Neuronal stem cell (in vitro differentiated cells): Measurements from ENCODE around the gene IGSF6.
"Not testable (repeated sequence)": the region's sequence is repeated elsewhere in the genome, so short reads cannot be mapped to it uniquely, and the experiment has no call there.

Experiments
- DNase-seq: peaks from one replicate; pipeline ENCODE4 v3.0.0-alpha.2; 2013; ENCODE audit warnings: low spot score
- H2AFZ ChIP-seq: one replicate; pipeline ENCODE4 v1.6.1; 2013; ENCODE audit warnings: mild to moderate bottlenecking, low read length, inconsistent platforms
- H2AK5ac ChIP-seq: 2 replicates; pipeline ENCODE4 v1.6.1; 2013; ENCODE audit warnings: low read depth, mild to moderate bottlenecking, inconsistent platforms, low read length, moderate library complexity, mixed read lengths
- H2BK120ac ChIP-seq: 2 replicates; pipeline ENCODE4 v1.6.1; 2013; ENCODE audit warnings: low read depth, mild to moderate bottlenecking, inconsistent platforms, low read length, moderate library complexity, mixed read lengths
- H2BK12ac ChIP-seq: one replicate; pipeline ENCODE4 v1.6.1; 2013; ENCODE audit warnings: low read length, inconsistent platforms
- H2BK15ac ChIP-seq: 2 replicates; pipeline ENCODE4 v1.6.1; 2013; ENCODE audit warnings: mild to moderate bottlenecking, low read length, inconsistent platforms, mixed read lengths
- H2BK5ac ChIP-seq: one replicate; pipeline ENCODE4 v1.6.1; 2013; ENCODE audit warnings: inconsistent platforms, mild to moderate bottlenecking, low read length, moderate library complexity
- H3K14ac ChIP-seq: one replicate; pipeline ENCODE4 v1.6.1; 2013; ENCODE audit warnings: low read length, inconsistent platforms
- H3K18ac ChIP-seq: 2 replicates; pipeline ENCODE4 v1.6.1; 2013; ENCODE audit warnings: low read length, inconsistent platforms
- H3K23ac ChIP-seq: 2 replicates; pipeline ENCODE4 v1.6.1; 2013; ENCODE audit warnings: low read depth, mild to moderate bottlenecking, mixed read lengths, low read length, inconsistent platforms; ENCODE audit not compliant: poor library complexity
- H3K27ac ChIP-seq: replicated peaks from 3 replicates; pipeline ENCODE4 v1.5.1; 2013; ENCODE audit warnings: low read length, inconsistent platforms
- H3K27me3 ChIP-seq, 3 experiments: 2 replicates each; pipeline ENCODE4 v1.6.1; 2013; ENCODE audit warnings: low read length in 3 of 3, mild to moderate bottlenecking in 2 of 3, inconsistent platforms in 1 of 3, low read depth in 1 of 3, mixed read lengths in 1 of 3, moderate library complexity in 1 of 3; ENCODE audit not compliant: control insufficient read depth in 3 of 3, insufficient read depth in 3 of 3
- H3K36me3 ChIP-seq, 2 donors: replicated peaks in 1 of 2; 2 replicates each; pipeline ENCODE4 v1.6.1; 2013; ENCODE audit warnings: low read length in 2 of 2; ENCODE audit not compliant: control insufficient read depth in 2 of 2, insufficient read depth in 2 of 2
- H3K4ac ChIP-seq: 2 replicates; pipeline ENCODE4 v1.6.1; 2013; ENCODE audit warnings: inconsistent platforms, mild to moderate bottlenecking, low read length, moderate library complexity
- H3K4me1 ChIP-seq, 2 donors: 1 replicate in 1 of 2; 2 replicates in 1 of 2; pipeline ENCODE4 v1.6.1; 2013; ENCODE audit warnings: low read length in 2 of 2, low read depth in 1 of 2; ENCODE audit not compliant: control insufficient read depth in 2 of 2, insufficient read depth in 1 of 2
- H3K4me2 ChIP-seq: one replicate; pipeline ENCODE4 v1.6.1; 2013; ENCODE audit warnings: mild to moderate bottlenecking, low read length, inconsistent platforms; ENCODE audit not compliant: insufficient read depth, poor library complexity, severe bottlenecking
- H3K4me3 ChIP-seq, 2 donors: 2 replicates each; pipeline ENCODE4 v1.5.1; 2013; ENCODE audit warnings: low read length in 2 of 2, mild to moderate bottlenecking in 2 of 2, inconsistent platforms in 1 of 2, moderate library complexity in 1 of 2
- H3K79me1 ChIP-seq: one replicate; pipeline ENCODE4 v1.6.1; 2013; ENCODE audit warnings: low read depth, mild to moderate bottlenecking, inconsistent platforms, low read length, moderate library complexity
- H3K9ac ChIP-seq: one replicate; pipeline ENCODE4 v1.6.1; 2013; ENCODE audit warnings: mild to moderate bottlenecking, low read depth, low read length, inconsistent platforms; ENCODE audit not compliant: poor library complexity
- H3K9me3 ChIP-seq, 2 donors: replicated peaks in 1 of 2; 2 replicates each; pipeline versions ENCODE3 to v1.6.1; 2013; ENCODE audit warnings: low read length in 2 of 2, mild to moderate bottlenecking in 2 of 2, inconsistent platforms in 1 of 2, low read depth in 1 of 2, mixed read lengths in 1 of 2, moderate library complexity in 1 of 2; ENCODE audit not compliant: control insufficient read depth in 2 of 2, insufficient read depth in 1 of 2
- H4K8ac ChIP-seq: one replicate; pipeline ENCODE4 v1.6.1; 2013; ENCODE audit warnings: low read depth, mild to moderate bottlenecking, inconsistent platforms, low read length, moderate library complexity
- H4K91ac ChIP-seq: one replicate; pipeline ENCODE4 v1.6.1; 2013; ENCODE audit warnings: low read length, low read depth, mild to moderate bottlenecking, inconsistent platforms; ENCODE audit not compliant: poor library complexity
- WGBS, 2 donors: extraction: QIAGEN DNeasy Blood & Tissue Kit; methylation state at CpG; one replicate each; pipeline ENCODE4 v1.1.7; 2013; ENCODE audit warnings: missing lambda C conversion rate in 2 of 2, mixed read lengths in 1 of 2; ENCODE audit not compliant: insufficient read length in 2 of 2, insufficient replicate concordance in 1 of 2; ENCODE audit errors: extremely low coverage in 2 of 2; 5-methylcytosine and 5-hydroxymethylcytosine counted together

IGSF6 gene

GRCh38 chr16:21610766-21611165 is 41.6 kb downstream of the IGSF6 start:
- H3K14ac ChIP-seq = no peak overlapping the region

GRCh38 chr16:21610006-21610544 is 42.3 kb downstream of the IGSF6 start:
- WGBS, 2 donors = no CpG with 5 or more reads among the region's 3 CpGs
- Histone ChIP-seq H3K36me3 (peaks cover 0 to 24% of the 10 kb centered on the region in 2 donors), H4K8ac (no peak overlapping the region), H3K23ac (no peak overlapping the region), H3K18ac (no peak overlapping the region), H2AK5ac (no peak overlapping the region), H2BK15ac (no peak overlapping the region), H3K4ac (no peak overlapping the region), H3K14ac (no peak overlapping the region), H2BK12ac (no peak overlapping the region), H3K79me1 (no peaks in the 10 kb centered on the region), H3K4me3 (no peak overlapping the region), H3K27ac (no peak overlapping the region), H3K9ac (no peak overlapping the region), H3K9me3 (no peaks in the 10 kb centered on the region), H2BK5ac (no peak overlapping the region), H3K27me3 (no peaks in the 10 kb centered on the region), H2BK120ac (no peak overlapping the region), H3K4me2 (no peak overlapping the region), H4K91ac (no peak overlapping the region), H2AFZ (no peak overlapping the region), H3K4me1 (peaks cover 7 to 13% of the 10 kb centered on the region in 2 donors)
- DNase-seq = no peak

More at GRCh38 chr16:21610766-21611165, 41.6 kb downstream of the IGSF6 start:
- Histone ChIP-seq H3K4me2 (no peak overlapping the region), H3K9me3 (no peaks in the 10 kb centered on the region), H3K4me3 (no peak overlapping the region), H2AFZ (no peak overlapping the region), H3K9ac (no peak overlapping the region), H3K4ac (no peak overlapping the region), H3K27me3 (no peaks in the 10 kb centered on the region), H3K4me1 (peaks cover 7 to 13% of the 10 kb centered on the region in 2 donors), H3K23ac (no peak overlapping the region), H3K18ac (no peak overlapping the region), H2BK5ac (no peak overlapping the region), H2BK12ac (no peak overlapping the region), H4K91ac (no peak overlapping the region), H4K8ac (no peak overlapping the region), H3K36me3 (peaks cover 0 to 28% of the 10 kb centered on the region in 2 donors), H2BK120ac (no peak overlapping the region), H3K27ac (no peak overlapping the region), H2AK5ac (no peak overlapping the region), H3K79me1 (no peaks in the 10 kb centered on the region), H2BK15ac (no peak overlapping the region)
- no CpG with 5 or more reads among the region's 2 CpGs for WGBS, 2 donors
- no peak for DNase-seq

GRCh38 chr16:21608639-21609328 is 43.6 kb downstream of the IGSF6 start:
- peaks cover 7 to 13% of the 10 kb centered on the region in 2 donors for H3K4me1 ChIP-seq
- H3K27ac ChIP-seq = peak overlapping the region; percentile 17

GRCh38 chr16:21605848-21606247 is 46.6 kb downstream of the IGSF6 start:
- not testable (repeated sequence) for H2BK120ac ChIP-seq, H3K9me3 ChIP-seq, H4K91ac ChIP-seq, H3K79me1 ChIP-seq, H3K23ac ChIP-seq, H2BK5ac ChIP-seq, H3K27ac ChIP-seq, H3K18ac ChIP-seq, H3K4me2 ChIP-seq, DNase-seq, H2AK5ac ChIP-seq, H3K9ac ChIP-seq, H2BK15ac ChIP-seq, H3K14ac ChIP-seq, H3K27me3 ChIP-seq, H3K36me3 ChIP-seq, H3K4me3 ChIP-seq, H2AFZ ChIP-seq, H4K8ac ChIP-seq, H3K4ac ChIP-seq, H2BK12ac ChIP-seq
- no CpG with 5 or more reads among the region's 8 CpGs for WGBS, 2 donors
- peaks cover 7 to 14% of the 10 kb centered on the region in 2 donors for H3K4me1 ChIP-seq

More at GRCh38 chr16:21608639-21609328, 43.6 kb downstream of the IGSF6 start:
- Histone ChIP-seq H3K4ac (no peak overlapping the region), H2AFZ (no peak overlapping the region), H3K14ac (no peak overlapping the region), H3K9me3 (no peaks in the 10 kb centered on the region), H4K91ac (no peak overlapping the region), H2BK15ac (no peak overlapping the region), H3K27me3 (no peaks in the 10 kb centered on the region), H2BK12ac (no peak overlapping the region), H3K4me2 (no peak overlapping the region), H2AK5ac (no peak overlapping the region), H4K8ac (no peak overlapping the region), H3K36me3 (peaks cover 0 to 15% of the 10 kb centered on the region in 2 donors), H3K18ac (no peak overlapping the region), H3K23ac (no peak overlapping the region), H2BK120ac (no peak overlapping the region), H3K9ac (no peak overlapping the region), H3K79me1 (no peaks in the 10 kb centered on the region), H3K4me3 (no peak overlapping the region), H2BK5ac (no peak overlapping the region)
- no peak for DNase-seq
- WGBS, 2 donors = no CpG with 5 or more reads among the region's 3 CpGs
